Chondrocyte (in vitro differentiated cells): ENCODE data around the gene C19orf81. TPM values are rescaled to one million over a fixed set of nuclear protein-coding genes. Genes with fewer than 3 reads are reported as not detected.

Experiments used
- DNase-seq: peaks from one replicate; pipeline ENCODE4 v3.0.0; 2021; ENCODE audit warnings: mixed read lengths, low spot score
- H3K27ac Mint-ChIP-seq: one replicate; pipeline ENCODE4 v1.8.0; 2021; ENCODE audit warnings: mild to moderate bottlenecking, moderate library complexity, mixed read lengths; ENCODE audit not compliant: unreplicated experiment
- H3K27me3 Mint-ChIP-seq: 2 replicates; pipeline ENCODE4 v1.8.0; 2021; ENCODE audit warnings: low read depth, mixed read lengths
- H3K36me3 Mint-ChIP-seq: 2 replicates; pipeline ENCODE4 v1.8.0; 2021; ENCODE audit warnings: low read depth, mixed read lengths
- H3K4me1 Mint-ChIP-seq: 2 replicates; pipeline ENCODE4 v1.8.0; 2021; ENCODE audit warnings: low read depth, mild to moderate bottlenecking, mixed read lengths
- H3K4me3 Mint-ChIP-seq: one replicate; pipeline ENCODE4 v1.8.0; 2021; ENCODE audit warnings: mild to moderate bottlenecking, moderate library complexity, mixed read lengths; ENCODE audit not compliant: unreplicated experiment
- H3K9me3 Mint-ChIP-seq: 2 replicates; pipeline ENCODE4 v1.8.0; 2021; ENCODE audit warnings: low read depth, mixed read lengths
- CTCF ChIP-seq: fragments of 200-600 bp; sonication (generic); IDR thresholded peaks from 2 replicates; pipeline ENCODE4 v1.5.0; 2021; ENCODE audit warnings: antibody characterized with exemption, mild to moderate bottlenecking, moderate library complexity
- total RNA-seq: library from RNA; stranded (reverse); gene quantifications from 3 replicates; pipeline ENCODE4 v1.2.1, GENCODE V29; 2021

The C19orf81 gene
- total RNA-seq, 1 donor from 2014 or later: 4.3 TPM

GRCh38 chr19:50676625-50677197, 27.5 kb downstream of the C19orf81 start:
- Mint-ChIP-seq H3K9me3 (no peaks in the 10 kb centered on the region), H3K36me3 (no peaks in the 10 kb centered on the region), H3K4me3 (no peak overlapping the region), H3K27ac (no peak overlapping the region), H3K4me1 (no peaks in the 10 kb centered on the region), H3K27me3 (peaks cover 51% of the 10 kb centered on the region)
- no peak for TF ChIP-seq CTCF
- no peak for DNase-seq

- Mint-ChIP-seq H3K36me3 (no peaks in the 10 kb centered on the region), H3K27me3 (peaks cover 51% of the 10 kb centered on the region), H3K27ac (no peak overlapping the region), H3K4me3 (no peak overlapping the region), H3K9me3 (no peaks in the 10 kb centered on the region), H3K4me1 (no peaks in the 10 kb centered on the region)
- DNase-seq: no peak
- no peak for TF ChIP-seq CTCF
Measured at GRCh38 chr19:50677636-50678035, 28.4 kb downstream of the C19orf81 start.

- Mint-ChIP-seq H3K4me1 (no peaks in the 10 kb centered on the region), H3K27me3 (peaks cover 49% of the 10 kb centered on the region), H3K4me3 (no peak overlapping the region), H3K36me3 (no peaks in the 10 kb centered on the region), H3K9me3 (no peaks in the 10 kb centered on the region), H3K27ac (no peak overlapping the region)
- no peak for TF ChIP-seq CTCF
- no peak for DNase-seq
Measured at GRCh38 chr19:50678323-50678722, 29.1 kb downstream of the C19orf81 start.

- no peak for TF ChIP-seq CTCF
- H3K27ac Mint-ChIP-seq: no peak overlapping the region
- no peak overlapping the region for H3K4me3 Mint-ChIP-seq
- H3K4me1 Mint-ChIP-seq: no peaks in the 10 kb centered on the region
- no peaks in the 10 kb centered on the region for H3K9me3 Mint-ChIP-seq
- H3K27me3 Mint-ChIP-seq: peaks cover 46% of the 10 kb centered on the region
- DNase-seq: no peak
- no peaks in the 10 kb centered on the region for H3K36me3 Mint-ChIP-seq
Measured at GRCh38 chr19:50679177-50680125, 30.2 kb downstream of the C19orf81 start.

GRCh38 chr19:50686310-50687032, 37.2 kb downstream of the C19orf81 start:
- no peaks in the 10 kb centered on the region for H3K4me1 Mint-ChIP-seq
- H3K36me3 Mint-ChIP-seq: no peaks in the 10 kb centered on the region
- TF ChIP-seq CTCF: no peak
- no peak overlapping the region for H3K4me3 Mint-ChIP-seq
- DNase-seq: no peak
- H3K9me3 Mint-ChIP-seq: no peaks in the 10 kb centered on the region
- no peak overlapping the region for H3K27ac Mint-ChIP-seq
- peaks cover 48% of the 10 kb centered on the region for H3K27me3 Mint-ChIP-seq
